ENCODE measurements around the gene WWC2.

WWC2 gene

DNA sequence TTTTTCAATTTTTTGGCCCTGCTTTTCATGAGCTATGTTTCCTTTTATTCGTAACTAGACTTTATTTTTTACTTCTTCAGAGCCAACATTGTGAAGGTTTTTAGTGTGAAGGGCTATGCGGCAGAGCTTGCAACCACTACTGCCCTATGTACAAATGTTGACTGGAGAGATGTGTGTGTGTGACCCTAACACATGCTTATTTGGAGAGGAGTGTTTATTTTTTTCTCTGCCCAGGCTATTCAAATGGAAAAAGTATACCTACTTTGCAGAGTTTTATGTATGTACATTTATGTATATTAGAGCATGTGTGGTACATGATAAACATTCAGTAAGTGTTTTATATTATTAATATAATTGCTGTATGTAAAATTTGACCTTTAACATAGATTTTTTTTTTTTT lies 86.5 kb downstream of the WWC2 start:
- Histone ChIP-seq H3F3A (ENCODE audit: insufficient read depth) (no peaks in the 10 kb centered on the region), H4K20me1 (ENCODE audit: low read depth, low read length) (no peaks in the 10 kb centered on the region), H3K9me3 (ENCODE audit: insufficient read depth, low read length) (no peaks in the 10 kb centered on the region), H3K79me2 (ENCODE audit: insufficient read depth, low read length) (no peaks in the 10 kb centered on the region), H3K9me2 (replicated peaks; ENCODE audit: insufficient read depth, low read length) (no peaks in the 10 kb centered on the region), H3K9ac (ENCODE audit: low read length) (no peak overlapping the region), H3K27me3 (ENCODE audit: low read length) (no peaks in the 10 kb centered on the region), H2AFZ (ENCODE audit: low read depth, low read length, severe bottlenecking) (no peak overlapping the region), H3K4me2 (ENCODE audit: low read depth, low read length, poor library complexity, severe bottlenecking) (no peak overlapping the region), H3K4me3 (ENCODE audit: insufficient read depth, low read length, poor library complexity, severe bottlenecking) (no peak overlapping the region), H3K36me3 (ENCODE audit: low read length) (no peaks in the 10 kb centered on the region), H3K27ac (ENCODE audit: low read depth, low read length) (no peak overlapping the region)
- TF ChIP-seq EZH2phosphoT487 (conservative IDR thresholded peaks at IDR 0.05; ENCODE audit: low read length) = no peak
- no peak for TF ChIP-seq CTCF (IDR thresholded peaks at IDR 0.05; ENCODE audit: insufficient read depth, low read length, poor library complexity, severe bottlenecking)

GRCh38 chr4:183186813-183187212 lies 87.8 kb downstream of the WWC2 start:
- Histone ChIP-seq H4K20me1 (ENCODE audit: low read depth, low read length) (no peaks in the 10 kb centered on the region), H3K4me2 (ENCODE audit: low read depth, low read length, poor library complexity, severe bottlenecking) (no peak overlapping the region), H3K36me3 (ENCODE audit: low read length) (no peaks in the 10 kb centered on the region), H3K4me3 (ENCODE audit: insufficient read depth, low read length, poor library complexity, severe bottlenecking) (no peak overlapping the region), H3K79me2 (ENCODE audit: insufficient read depth, low read length) (no peaks in the 10 kb centered on the region), H3K9me2 (replicated peaks; ENCODE audit: insufficient read depth, low read length) (no peaks in the 10 kb centered on the region), H3F3A (ENCODE audit: insufficient read depth) (no peaks in the 10 kb centered on the region), H2AFZ (ENCODE audit: low read depth, low read length, severe bottlenecking) (no peak overlapping the region), H3K27ac (ENCODE audit: low read depth, low read length) (no peak overlapping the region), H3K9me3 (ENCODE audit: insufficient read depth, low read length) (no peaks in the 10 kb centered on the region), H3K27me3 (ENCODE audit: low read length) (no peaks in the 10 kb centered on the region), H3K9ac (ENCODE audit: low read length) (no peak overlapping the region)
- TF ChIP-seq EZH2phosphoT487 (conservative IDR thresholded peaks at IDR 0.05; ENCODE audit: low read length) (no peak), CTCF (IDR thresholded peaks at IDR 0.05; ENCODE audit: insufficient read depth, low read length, poor library complexity, severe bottlenecking) (no peak)

- H3K79me2 ChIP-seq (ENCODE audit: insufficient read depth, low read length) = no peaks in the 10 kb centered on the region
- TF ChIP-seq EZH2phosphoT487 (conservative IDR thresholded peaks at IDR 0.05; ENCODE audit: low read length) (no peak), CTCF (IDR thresholded peaks at IDR 0.05; ENCODE audit: insufficient read depth, low read length, poor library complexity, severe bottlenecking) (no peak)
Observed at GRCh38 chr4:183190900-183191527, 92.0 kb downstream of the WWC2 start.

More at GRCh38 chr4:183190900-183191527, 92.0 kb downstream of the WWC2 start:
- Histone ChIP-seq H4K20me1 (ENCODE audit: low read depth, low read length) (no peaks in the 10 kb centered on the region), H3K4me2 (ENCODE audit: low read depth, low read length, poor library complexity, severe bottlenecking) (no peak overlapping the region), H3K4me3 (ENCODE audit: insufficient read depth, low read length, poor library complexity, severe bottlenecking) (no peak overlapping the region), H3K9ac (ENCODE audit: low read length) (no peak overlapping the region), H3K27ac (ENCODE audit: low read depth, low read length) (no peak overlapping the region), H3K27me3 (ENCODE audit: low read length) (no peaks in the 10 kb centered on the region), H2AFZ (ENCODE audit: low read depth, low read length, severe bottlenecking) (no peak overlapping the region), H3F3A (ENCODE audit: insufficient read depth) (no peaks in the 10 kb centered on the region), H3K36me3 (ENCODE audit: low read length) (no peaks in the 10 kb centered on the region), H3K9me2 (replicated peaks; ENCODE audit: insufficient read depth, low read length) (no peaks in the 10 kb centered on the region), H3K9me3 (ENCODE audit: insufficient read depth, low read length) (no peaks in the 10 kb centered on the region)
